Mesendoderm (in vitro differentiated cells): ENCODE data around the gene MDC1.

Source experiments
- DNase-seq: peaks from one replicate; pipeline ENCODE4 v3.0.0; 2013
- H2AK5ac ChIP-seq: 2 replicates; pipeline ENCODE4 v1.6.1; 2013; ENCODE audit warnings: low read length, inconsistent platforms
- H2BK120ac ChIP-seq: 2 replicates; pipeline ENCODE4 v1.6.1; 2013; ENCODE audit warnings: low read depth, mild to moderate bottlenecking, low read length, moderate library complexity, mixed read lengths
- H2BK15ac ChIP-seq: replicated peaks from 2 replicates; pipeline ENCODE4 v1.6.1; 2013; ENCODE audit warnings: low read depth, mild to moderate bottlenecking, moderate library complexity
- H2BK5ac ChIP-seq: 2 replicates; pipeline ENCODE4 v1.6.1; 2013; ENCODE audit warnings: low read length, inconsistent platforms
- H3K18ac ChIP-seq: 2 replicates; pipeline ENCODE4 v1.6.1; 2013; ENCODE audit warnings: mild to moderate bottlenecking, low read length, mixed read lengths
- H3K23ac ChIP-seq: one replicate; pipeline ENCODE4 v1.6.1; 2013; ENCODE audit warnings: low read length
- H3K27ac ChIP-seq: 2 replicates; pipeline ENCODE4 v1.5.1; 2013; ENCODE audit warnings: low read depth, mild to moderate bottlenecking, inconsistent platforms, low read length, moderate library complexity
- H3K27me3 ChIP-seq: 2 replicates; pipeline ENCODE4 v1.6.1; 2013; ENCODE audit warnings: low read length, control low read depth, mild to moderate bottlenecking, inconsistent platforms; ENCODE audit not compliant: insufficient read depth, poor library complexity
- H3K36me3 ChIP-seq: 2 replicates; pipeline ENCODE4 v1.6.1; 2013; ENCODE audit warnings: low read length, inconsistent platforms; ENCODE audit not compliant: control insufficient read depth, insufficient read depth
- H3K4ac ChIP-seq: one replicate; pipeline ENCODE4 v1.6.1; 2013; ENCODE audit warnings: low read depth, mild to moderate bottlenecking, low read length, moderate library complexity
- H3K4me1 ChIP-seq: 2 replicates; pipeline ENCODE4 v1.6.1; 2013; ENCODE audit warnings: low read depth, low read length, inconsistent platforms; ENCODE audit not compliant: control insufficient read depth
- H3K4me2 ChIP-seq: 2 replicates; pipeline ENCODE4 v1.6.1; 2013; ENCODE audit warnings: low read length
- H3K4me3 ChIP-seq: 2 replicates; pipeline ENCODE4 v1.5.1; 2013; ENCODE audit warnings: mild to moderate bottlenecking, low read length
- H3K56ac ChIP-seq: one replicate; pipeline ENCODE4 v1.6.1; 2013; ENCODE audit warnings: low read length
- H3K79me1 ChIP-seq: 2 replicates; pipeline ENCODE4 v1.6.1; 2013; ENCODE audit warnings: low read length, inconsistent platforms
- H3K79me2 ChIP-seq: 2 replicates; pipeline ENCODE4 v1.6.1; 2013; ENCODE audit warnings: mild to moderate bottlenecking, low read length; ENCODE audit not compliant: control insufficient read depth, insufficient read depth
- H3K9ac ChIP-seq: 2 replicates; pipeline ENCODE4 v1.6.1; 2013; ENCODE audit warnings: low read length, inconsistent platforms
- H4K5ac ChIP-seq: one replicate; pipeline ENCODE4 v1.6.1; 2013; ENCODE audit warnings: low read length
- H4K8ac ChIP-seq: one replicate; pipeline ENCODE4 v1.6.1; 2013; ENCODE audit warnings: low read depth, mild to moderate bottlenecking, control low read depth, low read length, moderate library complexity
- WGBS: extraction: QIAGEN DNeasy Blood & Tissue Kit; methylation state at CpG from one replicate; pipeline ENCODE4 v1.1.7; 2013; ENCODE audit warnings: low lambda C conversion rate, missing lambda C conversion rate; ENCODE audit not compliant: insufficient coverage; ENCODE audit errors: extremely low coverage; 5-methylcytosine and 5-hydroxymethylcytosine counted together

Gene MDC1

DNA sequence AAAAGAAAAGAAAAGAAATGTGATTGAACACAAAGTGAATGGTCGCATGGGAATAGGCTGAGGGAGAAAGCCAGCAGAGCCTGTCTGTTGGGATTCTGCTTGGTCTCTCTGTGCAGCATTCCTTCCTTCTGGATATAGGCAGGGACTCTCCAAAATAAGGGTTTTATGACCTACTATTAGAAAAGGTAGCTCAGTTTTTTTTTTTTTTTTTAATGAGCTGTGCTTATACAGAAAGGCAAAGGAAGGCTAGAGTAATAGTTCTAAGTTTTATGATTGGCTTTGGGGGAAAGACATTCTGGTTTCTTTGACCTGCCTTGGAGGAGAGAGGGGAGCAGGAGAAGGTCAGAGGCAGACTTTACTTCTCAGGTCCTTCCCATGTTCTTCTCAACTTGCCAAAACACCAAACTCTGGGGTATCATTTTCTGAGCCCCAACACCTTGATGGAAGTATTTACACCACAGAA lies 46.1 kb upstream of the MDC1 start:
- no peaks in the 10 kb centered on the region for H3K79me2 ChIP-seq

DNA sequence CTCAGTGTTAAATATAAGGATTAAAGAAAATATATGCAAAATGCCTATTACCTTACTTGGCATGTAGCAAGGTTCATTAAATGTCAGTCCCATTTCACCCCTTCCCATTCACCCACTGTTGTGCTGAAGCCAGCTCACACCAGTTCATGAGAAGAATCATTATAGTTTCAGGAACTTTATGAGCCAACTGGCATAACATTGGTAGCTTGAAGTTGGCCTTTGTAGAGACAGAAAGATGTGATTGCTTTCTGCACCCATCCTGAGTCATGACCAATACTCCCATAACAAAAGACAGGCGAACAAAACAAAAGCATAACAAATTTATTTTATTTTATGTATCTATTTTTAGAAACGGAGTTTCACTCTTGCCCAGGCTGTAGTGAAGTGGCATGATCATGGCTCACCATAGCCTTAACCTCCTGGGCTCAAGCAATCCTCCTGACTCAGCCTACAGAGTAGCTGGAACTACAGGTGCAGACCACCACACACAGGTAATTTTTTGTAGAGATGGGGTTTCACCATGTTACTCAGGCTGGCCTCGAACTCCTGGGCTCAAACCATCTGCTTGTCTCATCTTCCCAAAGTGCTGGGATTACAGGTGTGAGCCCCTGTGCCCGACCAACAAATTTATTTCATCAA lies 44.8 kb upstream of the MDC1 start:
- H3K4me3 ChIP-seq: no peak overlapping the region
- no peak overlapping the region for H2BK15ac ChIP-seq
- peak overlapping the region; percentile 88 for H2BK5ac ChIP-seq
- H3K4me1 ChIP-seq: peaks cover 16% of the 10 kb centered on the region
- no peaks in the 10 kb centered on the region for H3K79me1 ChIP-seq
- no peaks in the 10 kb centered on the region for H3K27me3 ChIP-seq
- no peaks in the 10 kb centered on the region for H3K79me2 ChIP-seq
- no peaks in the 10 kb centered on the region for H3K36me3 ChIP-seq
- H3K23ac ChIP-seq: no peak overlapping the region
- no peak overlapping the region for H3K27ac ChIP-seq
- peak overlapping the region; percentile 84 for H3K4ac ChIP-seq
- H4K8ac ChIP-seq: no peak overlapping the region
- H4K5ac ChIP-seq: peak overlapping the region; percentile 6
- peak overlapping the region; percentile 94 for H2AK5ac ChIP-seq
- no peak overlapping the region for H3K4me2 ChIP-seq
- no peak for DNase-seq
- H3K9ac ChIP-seq: no peak overlapping the region
- peak overlapping the region; percentile 52 for H3K18ac ChIP-seq
- no CpG with 5 or more reads among the region's 4 CpGs for WGBS
- peak overlapping the region; percentile 95 for H2BK120ac ChIP-seq
- H3K56ac ChIP-seq: peak overlapping the region; percentile 69

More for the DNA sequence above, 46.1 kb upstream of the MDC1 start:
- Histone ChIP-seq H3K4me1 (peaks cover 16% of the 10 kb centered on the region), H3K27me3 (no peaks in the 10 kb centered on the region), H3K18ac (peak overlapping the region; percentile 72), H4K8ac (peak overlapping the region; percentile 97), H3K23ac (no peak overlapping the region), H4K5ac (peak overlapping the region; percentile 89), H2BK120ac (peak overlapping the region; percentile 74), H2BK15ac (peak overlapping the region; percentile 14), H2BK5ac (peak overlapping the region; percentile 94), H3K27ac (peak overlapping the region; percentile 86), H3K9ac (peak overlapping the region; percentile 68), H3K4me2 (peak overlapping the region; percentile 5), H2AK5ac (peak overlapping the region; percentile 68), H3K56ac (peak overlapping the region; percentile 89), H3K4ac (peak overlapping the region; percentile 100), H3K4me3 (no peak overlapping the region), H3K79me1 (no peaks in the 10 kb centered on the region), H3K36me3 (no peaks in the 10 kb centered on the region)
- no peak for DNase-seq
- no CpG with 5 or more reads among the region's 1 CpG for WGBS

DNA sequence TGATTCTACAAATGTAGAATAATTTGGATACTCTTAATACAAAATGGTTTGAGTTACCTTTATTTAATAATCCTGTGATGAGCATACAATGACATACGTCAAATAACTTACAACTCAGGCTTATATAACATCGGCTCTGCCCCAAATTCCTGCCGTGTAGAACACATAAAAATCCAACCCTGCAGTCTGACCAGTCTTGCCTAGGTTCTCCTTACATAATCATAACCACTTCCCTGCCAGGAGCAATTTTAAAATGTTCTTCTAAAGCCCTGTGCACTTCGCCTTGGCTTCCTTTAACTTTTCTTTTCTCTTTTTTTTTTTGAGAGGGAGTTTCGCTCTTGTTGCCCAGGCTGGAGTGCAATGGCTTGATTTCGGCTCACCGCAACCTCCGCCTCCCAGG lies 43.5 kb upstream of the MDC1 start:
- Histone ChIP-seq H3K27me3 (no peaks in the 10 kb centered on the region), H3K56ac (no peak overlapping the region), H3K4me3 (no peak overlapping the region), H3K4me2 (no peak overlapping the region), H3K9ac (no peak overlapping the region), H2AK5ac (no peak overlapping the region), H2BK5ac (no peak overlapping the region), H3K4ac (peak overlapping the region; percentile 37), H3K36me3 (no peaks in the 10 kb centered on the region), H2BK120ac (peak overlapping the region; percentile 86), H2BK15ac (no peak overlapping the region), H3K23ac (no peak overlapping the region), H3K79me2 (no peaks in the 10 kb centered on the region), H4K8ac (no peak overlapping the region), H3K18ac (peak overlapping the region; percentile 96), H3K79me1 (no peaks in the 10 kb centered on the region), H3K27ac (no peak overlapping the region), H3K4me1 (peaks cover 12% of the 10 kb centered on the region), H4K5ac (no peak overlapping the region)
- WGBS: no CpG with 5 or more reads among the region's 8 CpGs
- no peak for DNase-seq

DNA sequence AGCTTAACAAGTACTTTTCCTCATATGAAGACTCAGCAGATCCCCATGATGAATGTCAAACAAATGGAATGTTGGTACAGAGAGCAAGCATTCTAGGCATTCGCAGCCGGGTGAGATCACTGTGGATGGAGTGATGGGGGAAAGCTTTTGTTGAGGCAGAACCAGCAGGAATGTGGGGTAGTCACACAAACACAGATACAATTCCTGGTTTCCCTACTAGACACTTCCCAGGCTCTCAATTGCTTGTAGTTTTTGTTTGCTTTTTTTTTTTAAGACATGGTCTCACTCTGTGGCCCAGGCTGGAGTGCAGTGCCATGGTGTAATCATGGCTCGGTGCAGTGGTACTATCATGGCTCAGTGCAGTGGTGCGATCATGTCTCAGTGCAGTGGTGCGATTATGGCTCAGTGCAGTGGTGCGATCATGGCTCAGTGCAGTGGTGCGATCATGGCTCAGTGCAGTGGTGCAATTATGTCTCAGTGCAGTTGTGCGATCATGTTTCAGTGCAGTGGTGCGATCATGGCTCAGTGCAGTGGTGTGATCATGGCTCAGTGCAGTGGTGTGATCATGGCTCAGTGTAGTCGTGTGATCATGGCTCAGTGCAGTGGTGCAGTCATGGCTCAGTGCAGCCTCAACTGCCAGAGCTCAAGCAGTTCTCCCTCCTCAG lies 42.6 kb upstream of the MDC1 start:
- Histone ChIP-seq H2AK5ac (peak overlapping the region; percentile 96), H3K18ac (peak overlapping the region; percentile 28), H3K4ac (no peak overlapping the region), H3K4me1 (peaks cover 12% of the 10 kb centered on the region), H3K9ac (no peak overlapping the region), H4K8ac (no peak overlapping the region), H3K79me2 (no peaks in the 10 kb centered on the region), H3K23ac (peak overlapping the region; percentile 91), H2BK120ac (no peak overlapping the region), H3K79me1 (no peaks in the 10 kb centered on the region), H4K5ac (no peak overlapping the region), H2BK5ac (peak overlapping the region; percentile 91), H3K27ac (peak overlapping the region; percentile 6), H3K27me3 (no peaks in the 10 kb centered on the region), H3K4me2 (no peak overlapping the region), H3K56ac (peak overlapping the region; percentile 73), H3K4me3 (no peak overlapping the region), H3K36me3 (no peaks in the 10 kb centered on the region), H2BK15ac (no peak overlapping the region)
- WGBS: no CpG with 5 or more reads among the region's 10 CpGs
- DNase-seq: peak; percentile 96

DNA sequence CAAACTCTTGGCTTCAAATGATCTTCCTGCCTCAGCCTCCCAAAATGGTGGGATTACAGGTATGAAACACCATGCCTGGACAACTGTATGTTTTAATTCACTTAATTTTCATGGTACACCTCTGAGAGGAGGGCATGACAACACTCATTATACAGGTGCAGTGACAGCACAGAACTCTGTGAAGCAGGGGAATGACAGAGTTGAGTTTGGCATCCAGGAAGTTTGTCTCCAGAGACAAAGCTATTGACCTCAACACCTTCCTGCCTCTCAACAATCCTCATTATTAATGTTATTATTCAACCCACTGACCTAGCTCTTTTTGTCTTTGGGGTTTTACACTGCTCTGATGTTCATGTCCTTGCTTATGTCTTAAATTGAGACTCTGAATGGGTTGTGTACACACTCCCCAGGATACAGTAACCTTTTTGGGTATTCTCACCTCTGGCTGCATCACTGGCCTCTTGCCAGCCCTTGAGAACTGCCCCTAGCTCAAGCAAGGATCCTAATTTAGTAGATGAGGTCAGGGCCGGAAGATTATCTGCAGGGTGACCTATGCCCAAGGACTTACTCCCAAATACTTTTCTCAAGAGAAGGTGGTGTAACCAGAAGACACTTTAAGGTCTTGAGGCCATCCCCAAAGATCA lies 40.3 kb upstream of the MDC1 start:
- Histone ChIP-seq H3K36me3 (no peaks in the 10 kb centered on the region), H2AK5ac (peak overlapping the region; percentile 18), H2BK120ac (peak overlapping the region; percentile 73), H3K18ac (peak overlapping the region; percentile 76), H3K9ac (no peak overlapping the region), H4K5ac (peak overlapping the region; percentile 68), H3K56ac (peak overlapping the region; percentile 44), H4K8ac (no peak overlapping the region), H2BK5ac (peak overlapping the region; percentile 28), H3K4me2 (no peak overlapping the region), H3K27ac (no peak overlapping the region), H3K4me1 (peaks cover 3% of the 10 kb centered on the region), H3K79me2 (no peaks in the 10 kb centered on the region), H3K4me3 (no peak overlapping the region), H2BK15ac (peak overlapping the region; percentile 21), H3K4ac (no peak overlapping the region), H3K27me3 (no peaks in the 10 kb centered on the region), H3K23ac (no peak overlapping the region), H3K79me1 (no peaks in the 10 kb centered on the region)
- WGBS: no CpG with 5 or more reads among the region's 1 CpG
- DNase-seq: no peak
